HG03108 (cell line): Measurements from ENCODE around the gene GATAD2A.
A peak's percentile ranks its signal among the peaks of the same experiment; 100 is the strongest.

Source experiments
- ATAC-seq: cut with Tn5 transposase; IDR thresholded peaks from one replicate; pipeline ENCODE4 v1.9.1; 2021; ENCODE audit warnings: moderate library complexity; ENCODE audit not compliant: unreplicated experiment

GATAD2A gene

GRCh38 chr19:19528721-19529490 lies 123.4 kb downstream of the GATAD2A start, which contains the start of gene YJEFN3:
YJEFN3 (plus strand) TSS chr19:19528911; CDS start chr19:19528933, 22 bp downstream.
- no peak for ATAC-seq

- ATAC-seq = no peak
Measured at GRCh38 chr19:19529783-19530422, 124.4 kb downstream of the GATAD2A start.

GRCh38 chr19:19530423-19530804 lies 124.9 kb downstream of the GATAD2A start:
- ATAC-seq = no peak

GRCh38 chr19:19530889-19531288 lies 125.4 kb downstream of the GATAD2A start:
- no peak for ATAC-seq

GRCh38 chr19:19531951-19532805 lies 126.7 kb downstream of the GATAD2A start:
- ATAC-seq = no peak

- ATAC-seq = no peak
Measured at GRCh38 chr19:19532806-19533701, 127.6 kb downstream of the GATAD2A start.

- ATAC-seq = no peak
Measured at GRCh38 chr19:19533841-19534240, 128.4 kb downstream of the GATAD2A start.

- ATAC-seq = no peak
Measured at GRCh38 chr19:19534556-19535265, 129.2 kb downstream of the GATAD2A start.

GRCh38 chr19:19535311-19536191 lies 130.1 kb downstream of the GATAD2A start:
- ATAC-seq = no peak

- ATAC-seq = no peak
Measured at GRCh38 chr19:19537075-19538048, 131.9 kb downstream of the GATAD2A start.

GRCh38 chr19:19538061-19538784 lies 132.7 kb downstream of the GATAD2A start, which contains the start of gene CILP2:
CILP2 (plus strand) TSS chr19:19538265; CDS start chr19:19538350, 85 bp downstream.
- no peak for ATAC-seq

- ATAC-seq = no peak
Measured at GRCh38 chr19:19538785-19539166, 133.3 kb downstream of the GATAD2A start.

- ATAC-seq = no peak
Measured at GRCh38 chr19:19539698-19540063, 134.2 kb downstream of the GATAD2A start.

- no peak for ATAC-seq
Measured at GRCh38 chr19:19540064-19540714, 134.7 kb downstream of the GATAD2A start.

GRCh38 chr19:19540715-19541515 lies 135.4 kb downstream of the GATAD2A start:
- peak; percentile 58 for ATAC-seq

GRCh38 chr19:19541616-19542015 lies 136.1 kb downstream of the GATAD2A start:
- no peak for ATAC-seq
